ENCODE data around the gene CNOT10.
"Not testable (repeated sequence)": the region's sequence is repeated elsewhere in the genome, so short reads cannot be mapped to it uniquely, and the experiment has no call there.

The CNOT10 gene

GRCh38 chr3:32706348-32707025 is 21.5 kb downstream of the CNOT10 start:
- Histone ChIP-seq H3K36me3 (ENCODE audit: insufficient read depth, low read length) (no peaks in the 10 kb centered on the region; the same call in 1 of the 2 replicates), H3K4me1 (ENCODE audit: insufficient read depth, low read length) (no peaks in the 10 kb centered on the region; the same call in 1 of the 2 replicates), H3K9ac (ENCODE audit: low read depth, low read length) (no peak overlapping the region), H3K9me3 (ENCODE audit: control insufficient read depth, insufficient read depth, low read length) (no peaks in the 10 kb centered on the region)

- no peaks in the 10 kb centered on the region; the same call in 1 of the 2 replicates for H3K36me3 ChIP-seq (ENCODE audit: insufficient read depth, low read length)
- no peak overlapping the region for H3K9ac ChIP-seq (ENCODE audit: low read depth, low read length)
- H3K9me3 ChIP-seq (ENCODE audit: control insufficient read depth, insufficient read depth, low read length) = no peaks in the 10 kb centered on the region
- H3K4me1 ChIP-seq (ENCODE audit: insufficient read depth, low read length) = no peaks in the 10 kb centered on the region
Observed at GRCh38 chr3:32707026-32707370, 22.0 kb downstream of the CNOT10 start.

- Histone ChIP-seq H3K9ac (ENCODE audit: low read depth, low read length) (no peak overlapping the region), H3K4me1 (ENCODE audit: insufficient read depth, low read length) (no peaks in the 10 kb centered on the region), H3K9me3 (ENCODE audit: control insufficient read depth, insufficient read depth, low read length) (no peaks in the 10 kb centered on the region), H3K36me3 (ENCODE audit: insufficient read depth, low read length) (no peaks in the 10 kb centered on the region; the same call in 1 of the 2 replicates)
Observed at GRCh38 chr3:32708672-32709283, 23.8 kb downstream of the CNOT10 start.

GRCh38 chr3:32709346-32709745 is 24.4 kb downstream of the CNOT10 start:
- no peaks in the 10 kb centered on the region for H3K9me3 ChIP-seq (ENCODE audit: control insufficient read depth, insufficient read depth, low read length)
- H3K4me1 ChIP-seq (ENCODE audit: insufficient read depth, low read length) = no peaks in the 10 kb centered on the region
- no peak overlapping the region for H3K9ac ChIP-seq (ENCODE audit: low read depth, low read length)
- no peaks in the 10 kb centered on the region; the same call in 1 of the 2 replicates for H3K36me3 ChIP-seq (ENCODE audit: insufficient read depth, low read length)

- Histone ChIP-seq H3K9me3 (ENCODE audit: control insufficient read depth, insufficient read depth, low read length) (no peaks in the 10 kb centered on the region), H3K9ac (ENCODE audit: low read depth, low read length) (no peak overlapping the region), H3K4me1 (ENCODE audit: insufficient read depth, low read length) (no peaks in the 10 kb centered on the region), H3K36me3 (ENCODE audit: insufficient read depth, low read length) (no peaks in the 10 kb centered on the region; the same call in 1 of the 2 replicates)
Observed at GRCh38 chr3:32712506-32713055, 27.6 kb downstream of the CNOT10 start.

GRCh38 chr3:32713181-32713580 is 28.2 kb downstream of the CNOT10 start:
- Histone ChIP-seq H3K9ac (ENCODE audit: low read depth, low read length) (no peak overlapping the region), H3K9me3 (ENCODE audit: control insufficient read depth, insufficient read depth, low read length) (no peaks in the 10 kb centered on the region), H3K36me3 (ENCODE audit: insufficient read depth, low read length) (no peaks in the 10 kb centered on the region; the same call in 1 of the 2 replicates), H3K4me1 (ENCODE audit: insufficient read depth, low read length) (no peaks in the 10 kb centered on the region)

- no peaks in the 10 kb centered on the region for H3K9me3 ChIP-seq (ENCODE audit: control insufficient read depth, insufficient read depth, low read length)
- H3K36me3 ChIP-seq (ENCODE audit: insufficient read depth, low read length) = peaks cover 5% of the 10 kb centered on the region; the same call in 1 of the 2 replicates
- H3K9ac ChIP-seq (ENCODE audit: low read depth, low read length) = no peak overlapping the region
- no peaks in the 10 kb centered on the region for H3K4me1 ChIP-seq (ENCODE audit: insufficient read depth, low read length)
Observed at GRCh38 chr3:32719335-32719734, 34.3 kb downstream of the CNOT10 start.

GRCh38 chr3:32719931-32720330 is 34.9 kb downstream of the CNOT10 start:
- no peaks in the 10 kb centered on the region for H3K4me1 ChIP-seq (ENCODE audit: insufficient read depth, low read length)
- no peaks in the 10 kb centered on the region for H3K9me3 ChIP-seq (ENCODE audit: control insufficient read depth, insufficient read depth, low read length)
- no peak overlapping the region for H3K9ac ChIP-seq (ENCODE audit: low read depth, low read length)
- H3K36me3 ChIP-seq (ENCODE audit: insufficient read depth, low read length) = peaks cover 5% of the 10 kb centered on the region; the same call in 1 of the 2 replicates

GRCh38 chr3:32725721-32726120 is 40.7 kb downstream of the CNOT10 start:
- Histone ChIP-seq H3K9ac (ENCODE audit: low read depth, low read length) (no peak overlapping the region), H3K9me3 (ENCODE audit: control insufficient read depth, insufficient read depth, low read length) (no peaks in the 10 kb centered on the region), H3K4me1 (ENCODE audit: insufficient read depth, low read length) (no peaks in the 10 kb centered on the region), H3K36me3 (ENCODE audit: insufficient read depth, low read length) (peaks cover 5% of the 10 kb centered on the region; the same call in 1 of the 2 replicates)

- peaks cover 3% of the 10 kb centered on the region; the same call in 1 of the 2 replicates for H3K36me3 ChIP-seq (ENCODE audit: insufficient read depth, low read length)
- H3K9ac ChIP-seq (ENCODE audit: low read depth, low read length) = no peak overlapping the region
- H3K9me3 ChIP-seq (ENCODE audit: control insufficient read depth, insufficient read depth, low read length) = no peaks in the 10 kb centered on the region
- peaks cover 7% of the 10 kb centered on the region; the same call in 1 of the 2 replicates for H3K4me1 ChIP-seq (ENCODE audit: insufficient read depth, low read length)
Observed at GRCh38 chr3:32733631-32734229, 48.7 kb downstream of the CNOT10 start.

GRCh38 chr3:32734756-32735155 is 49.8 kb downstream of the CNOT10 start:
- Histone ChIP-seq H3K9me3 (ENCODE audit: control insufficient read depth, insufficient read depth, low read length) (no peaks in the 10 kb centered on the region), H3K9ac (ENCODE audit: low read depth, low read length) (no peak overlapping the region; the same call in 1 of the 2 replicates), H3K4me1 (ENCODE audit: insufficient read depth, low read length) (peaks cover 7% of the 10 kb centered on the region; the same call in 1 of the 2 replicates), H3K36me3 (ENCODE audit: insufficient read depth, low read length) (peaks cover 3% of the 10 kb centered on the region; the same call in 1 of the 2 replicates)

GRCh38 chr3:32743470-32743869 is 58.5 kb downstream of the CNOT10 start:
- H3K4me1 ChIP-seq (ENCODE audit: insufficient read depth, low read length); H3K36me3 ChIP-seq (ENCODE audit: insufficient read depth, low read length); H3K9me3 ChIP-seq (ENCODE audit: control insufficient read depth, insufficient read depth, low read length); H3K9ac ChIP-seq (ENCODE audit: low read depth, low read length): not testable (repeated sequence)

- Histone ChIP-seq H3K4me1 (ENCODE audit: insufficient read depth, low read length) (no peaks in the 10 kb centered on the region), H3K9me3 (ENCODE audit: control insufficient read depth, insufficient read depth, low read length) (no peaks in the 10 kb centered on the region), H3K9ac (ENCODE audit: low read depth, low read length) (no peak overlapping the region), H3K36me3 (ENCODE audit: insufficient read depth, low read length) (no peaks in the 10 kb centered on the region; the same call in 1 of the 2 replicates)
Observed at GRCh38 chr3:32743934-32744333, 58.9 kb downstream of the CNOT10 start.

GRCh38 chr3:32751377-32751776 is 66.4 kb downstream of the CNOT10 start:
- H3K9ac ChIP-seq (ENCODE audit: low read depth, low read length) = no peak overlapping the region
- H3K9me3 ChIP-seq (ENCODE audit: control insufficient read depth, insufficient read depth, low read length) = no peaks in the 10 kb centered on the region
- no peaks in the 10 kb centered on the region for H3K36me3 ChIP-seq (ENCODE audit: insufficient read depth, low read length)
- H3K4me1 ChIP-seq (ENCODE audit: insufficient read depth, low read length) = no peaks in the 10 kb centered on the region

Data from ES-I3 (cell line).